ENCODE results near the gene VPS35.
"Not testable (repeated sequence)": the region's sequence is repeated elsewhere in the genome, so short reads cannot be mapped to it uniquely, and the experiment has no call there.

- TF ChIP-seq CTCF, POLR2A (IDR thresholded peaks at IDR 0.05): not testable (repeated sequence)
Observed at GRCh38 chr16:46677943-46678342, 11.0 kb downstream of the VPS35 start.

Data from vagina (tissue), 2 donors.